Measurements from ENCODE around the gene SLC25A36. TPM values are rescaled to one million over a fixed set of nuclear protein-coding genes. Genes with fewer than 3 reads are reported as not detected.

The SLC25A36 gene, protein sequence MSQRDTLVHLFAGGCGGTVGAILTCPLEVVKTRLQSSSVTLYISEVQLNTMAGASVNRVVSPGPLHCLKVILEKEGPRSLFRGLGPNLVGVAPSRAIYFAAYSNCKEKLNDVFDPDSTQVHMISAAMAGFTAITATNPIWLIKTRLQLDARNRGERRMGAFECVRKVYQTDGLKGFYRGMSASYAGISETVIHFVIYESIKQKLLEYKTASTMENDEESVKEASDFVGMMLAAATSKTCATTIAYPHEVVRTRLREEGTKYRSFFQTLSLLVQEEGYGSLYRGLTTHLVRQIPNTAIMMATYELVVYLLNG
- 9.8 to 22.2 TPM (median 20.8 TPM) in 5 replicates for total RNA-seq (2022; extraction: Qiagen RNA extraction; ENCODE audit: low read depth)

GRCh38 chr3:140941434-140942220 lies at the start of gene SLC25A36:
SLC25A36 (plus strand) TSS chr3:140941836; CDS start chr3:140942055, 219 bp downstream.

Other genes with a start within 250 kb of the SLC25A36 start
- gene SPSB4, start 109.5 kb downstream of the SLC25A36 start, total RNA-seq (2022; extraction: Qiagen RNA extraction; ENCODE audit: low read depth) = 0.08 to 0.26 TPM (median 0.12 TPM) in 5 replicates

All from A549 treated with RU486 at 1 μM for 4 hours (cell line).